CD4-positive, alpha-beta T cell (primary cell): ENCODE data around the gene AMFR. TPM values are rescaled to one million over a fixed set of nuclear protein-coding genes. Genes with fewer than 3 reads are reported as not detected.

Source experiments
- ATAC-seq: fragments of 200-7000 bp; cut with Tn5 transposase; one replicate; pipeline ENCODE4 v1.10.0; 2022; ENCODE audit warnings: mild to moderate bottlenecking; ENCODE audit not compliant: poor library complexity
- CTCF ChIA-PET: fragments of 350-600 bp; sonication (Branson Sonifier 250); formaldehyde crosslinking; loops from one replicate; lab custom pipeline; 2021; ENCODE audit warnings: antibody characterized with exemption, inconsistent platforms; lab: Charles Lee
- POLR2A ChIA-PET: fragments of 350-600 bp; sonication (Branson Sonifier 250); formaldehyde crosslinking; loops from one replicate; lab custom pipeline; 2021; ENCODE audit warnings: antibody characterized with exemption, inconsistent platforms; lab: Charles Lee
- DNase-seq, 14 experiments: peaks; one replicate each; pipeline ENCODE4 v3.0.0-alpha.2; 2013 to 2020; ENCODE audit warnings: mixed read lengths in 2 of 14
- H3K27ac ChIP-seq, 2 donors: one replicate each; pipeline versions ENCODE4 v1.5.1 to v1.7.0; 2013; ENCODE audit warnings: low read length in 2 of 2, low read depth in 1 of 2, mild to moderate bottlenecking in 1 of 2
- H3K27me3 ChIP-seq, 2 experiments: 1 replicate in 1 of 2; 2 replicates in 1 of 2; pipeline versions ENCODE4 v1.6.1 to v1.7.0; 2013; ENCODE audit warnings: low read length in 2 of 2, control low read depth in 1 of 2, mild to moderate bottlenecking in 1 of 2, moderate library complexity in 1 of 2; ENCODE audit not compliant: insufficient read depth in 2 of 2, control insufficient read depth in 1 of 2
- H3K36me3 ChIP-seq: one replicate; pipeline ENCODE4 v1.6.1; 2013; ENCODE audit warnings: low read length, control low read depth; ENCODE audit not compliant: insufficient read depth
- H3K4me1 ChIP-seq: one replicate; pipeline ENCODE4 v1.6.1; 2013; ENCODE audit warnings: low read length, control low read depth; ENCODE audit not compliant: insufficient read depth
- H3K4me3 ChIP-seq: one replicate; pipeline ENCODE4 v1.5.1; 2013; ENCODE audit warnings: mild to moderate bottlenecking, low read length, moderate library complexity
- H3K9me3 ChIP-seq, 2 experiments: 1 replicate in 1 of 2; 2 replicates in 1 of 2; pipeline versions ENCODE4 v1.6.1 to v1.7.0; 2013; ENCODE audit warnings: low read length in 2 of 2, mild to moderate bottlenecking in 2 of 2, control low read depth in 1 of 2, moderate library complexity in 1 of 2; ENCODE audit not compliant: control insufficient read depth in 1 of 2, insufficient read depth in 1 of 2
- H3K27ac Mint-ChIP-seq: one replicate; pipeline ENCODE4 v1.8.0; 2020; ENCODE audit warnings: mixed read lengths
- H3K27me3 Mint-ChIP-seq: one replicate; pipeline ENCODE4 v1.8.0; 2021; ENCODE audit warnings: mixed read lengths
- H3K36me3 Mint-ChIP-seq: one replicate; pipeline ENCODE4 v1.8.0; 2021; ENCODE audit warnings: low read depth, mixed read lengths
- H3K4me1 Mint-ChIP-seq: one replicate; pipeline ENCODE4 v1.8.0; 2021; ENCODE audit warnings: low read depth, mixed read lengths
- H3K4me3 Mint-ChIP-seq: one replicate; pipeline ENCODE4 v1.8.0; 2020; ENCODE audit warnings: mild to moderate bottlenecking, mixed read lengths
- H3K9me3 Mint-ChIP-seq: one replicate; pipeline ENCODE4 v1.8.0; 2020; ENCODE audit warnings: mixed read lengths
- CTCF ChIP-seq: fragments of 200-600 bp; IDR thresholded peaks from one replicate; pipeline ENCODE4 v1.8.0; 2022; ENCODE audit warnings: antibody characterized with exemption, mild to moderate bottlenecking
- intact Hi-C, 2 experiments: fragments of 100-400 bp; cut with DNase I in 1 of 2; cut with micrococcal nuclease in 1 of 2; formaldehyde crosslinking; loops; one replicate each; pipeline versions ENCODE4 v1.15.1 to v1.9.0; 2023 to 2025; cut with DNase I, micrococcal nuclease
- total RNA-seq, 174 experiments: library from RNA in 2 of 174; stranded (reverse) in 2 of 174; gene quantifications; one replicate each; pipeline ENCODE4 v1.2.3 and lab custom pipeline; 2021 to 2026

Gene AMFR
- total RNA-seq, 2 experiments from 2014 or later = 79.2 to 83.8 TPM

DNA sequence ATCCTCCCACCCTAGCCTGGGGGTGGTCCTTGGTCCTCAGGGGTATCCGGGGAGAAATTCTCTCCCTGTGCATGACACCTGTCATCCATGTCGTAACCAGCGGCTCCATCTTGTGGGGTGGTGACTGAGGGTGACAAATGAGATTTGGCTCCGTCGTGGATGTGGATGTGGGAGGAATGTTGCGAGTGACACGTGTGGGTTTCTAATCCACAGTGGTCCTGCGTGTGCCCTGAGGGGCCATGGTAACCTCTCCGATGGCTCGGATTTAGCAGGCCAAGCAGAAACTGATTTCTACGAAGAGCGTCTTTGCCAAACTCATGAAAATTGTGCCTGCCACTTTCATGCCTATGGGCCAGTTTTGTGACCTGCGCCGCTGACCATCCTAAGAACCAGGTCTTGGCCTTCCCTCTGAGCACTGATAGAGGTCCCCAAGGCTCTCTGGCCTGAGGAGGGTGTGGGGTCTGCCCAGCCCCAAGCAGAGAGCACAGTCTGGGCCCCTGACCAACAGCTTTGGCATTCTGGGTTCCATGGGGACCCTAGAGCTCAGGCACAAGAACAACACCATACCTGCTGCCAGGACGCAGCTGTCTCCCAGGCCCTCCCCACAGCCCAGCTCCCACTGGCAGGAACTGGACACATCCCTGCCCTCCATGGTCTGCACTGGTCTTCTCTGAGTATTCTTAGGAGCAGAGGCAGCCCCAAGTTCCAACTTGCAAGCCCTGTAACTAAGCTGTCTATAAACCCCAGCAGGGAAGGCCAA is 79.0 kb downstream of the AMFR start:
- Histone ChIP-seq H3K27ac (no peak overlapping the region), H3K4me1 (no peaks in the 10 kb centered on the region), H3K36me3 (no peaks in the 10 kb centered on the region), H3K4me3 (no peak overlapping the region), H3K27me3 (no peaks in the 10 kb centered on the region), H3K9me3 (no peaks in the 10 kb centered on the region)
- ChIA-PET POLR2A (interaction anchor here (0.5 kb wide), 1 partner anchor 158 kb away, joined by 3 read pairs; no protein-coding TSS in a partner anchor), CTCF (no interaction called here)
- no peaks in the 10 kb centered on the region for H3K4me1 Mint-ChIP-seq
- H3K9me3 Mint-ChIP-seq = no peaks in the 10 kb centered on the region
- no peaks in the 10 kb centered on the region for H3K36me3 Mint-ChIP-seq
- H3K4me3 Mint-ChIP-seq = no peak overlapping the region
- intact Hi-C loops = no loop called here
- no peaks in the 10 kb centered on the region for H3K27me3 Mint-ChIP-seq
- DNase-seq = no peak
- no peak overlapping the region for H3K27ac Mint-ChIP-seq
- no peak for TF ChIP-seq CTCF
- no peak for ATAC-seq

DNA sequence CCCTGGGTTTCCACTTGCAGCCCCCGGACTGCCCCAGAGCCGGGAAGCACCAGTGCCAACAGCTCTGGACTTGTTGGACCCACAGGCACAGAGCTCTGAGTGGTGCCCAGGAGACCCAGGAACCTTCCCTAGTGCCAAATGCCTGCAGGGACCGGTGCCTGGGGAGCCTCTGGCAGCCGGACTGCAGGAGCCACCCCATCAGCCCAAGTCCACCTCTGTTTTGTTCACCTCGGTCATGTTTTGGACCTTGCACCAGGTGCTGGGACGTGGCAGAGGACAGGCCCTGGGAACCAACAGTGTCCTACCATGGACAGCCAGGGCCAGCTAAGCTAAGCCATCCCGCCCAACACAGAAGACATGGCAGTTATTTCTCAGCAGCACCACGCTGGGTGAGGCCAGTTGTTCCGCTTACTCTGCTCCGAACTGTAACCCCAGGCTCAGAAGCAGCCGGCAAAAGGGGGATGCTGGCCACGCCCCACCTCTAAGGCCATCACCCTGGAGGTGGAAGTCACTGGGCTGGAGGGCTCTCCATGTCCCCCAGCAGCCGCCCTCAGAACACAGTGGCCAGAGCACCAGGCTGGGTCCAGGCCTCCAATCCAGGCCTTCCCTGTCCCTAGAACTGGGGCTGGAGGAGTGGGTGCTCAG is 79.8 kb downstream of the AMFR start:
- H3K27me3 ChIP-seq = no peaks in the 10 kb centered on the region
- H3K27ac ChIP-seq = no peak overlapping the region
- TF ChIP-seq CTCF = no peak
- H3K9me3 ChIP-seq = no peaks in the 10 kb centered on the region
- ChIA-PET CTCF (no interaction called here), POLR2A (no interaction called here)
- no peaks in the 10 kb centered on the region for H3K36me3 ChIP-seq
- Mint-ChIP-seq H3K4me3 (no peak overlapping the region), H3K36me3 (no peaks in the 10 kb centered on the region), H3K9me3 (no peaks in the 10 kb centered on the region), H3K4me1 (no peaks in the 10 kb centered on the region), H3K27ac (no peak overlapping the region), H3K27me3 (no peaks in the 10 kb centered on the region)
- intact Hi-C loops = no loop called here
- H3K4me1 ChIP-seq = no peaks in the 10 kb centered on the region
- DNase-seq (no peak), ATAC-seq (no peak)
- no peak overlapping the region for H3K4me3 ChIP-seq

- Histone ChIP-seq H3K9me3 (no peaks in the 10 kb centered on the region), H3K4me3 (no peak overlapping the region), H3K27me3 (no peaks in the 10 kb centered on the region), H3K36me3 (no peaks in the 10 kb centered on the region), H3K4me1 (no peaks in the 10 kb centered on the region), H3K27ac (no peak overlapping the region)
- CTCF ChIA-PET = no interaction called here
- no peak for ATAC-seq
- H3K27ac Mint-ChIP-seq = no peak overlapping the region
- no peaks in the 10 kb centered on the region for H3K4me1 Mint-ChIP-seq
- H3K9me3 Mint-ChIP-seq = no peaks in the 10 kb centered on the region
- H3K27me3 Mint-ChIP-seq = no peaks in the 10 kb centered on the region
- TF ChIP-seq CTCF = no peak
- H3K4me3 Mint-ChIP-seq = no peak overlapping the region
- DNase-seq = no peak
- no peaks in the 10 kb centered on the region for H3K36me3 Mint-ChIP-seq
- intact Hi-C loops = no loop called here
- POLR2A ChIA-PET = no interaction called here
Measured at GRCh38 chr16:56344518-56345405, 80.6 kb downstream of the AMFR start.
